DND-41 (cell line): ENCODE measurements around the gene GP9.

Experiments used
- EZH2 ChIP-seq: IDR thresholded peaks from 3 replicates; pipeline ENCODE4 v1.6.1; 2012; ENCODE audit warnings: borderline replicate concordance, low read depth, mild to moderate bottlenecking, moderate library complexity, low read length, inconsistent platforms; ENCODE audit not compliant: severe bottlenecking
- TF ChIP-seq, protein P1 (sequence below): IDR thresholded peaks from 2 replicates; pipeline ENCODE4 v1.5.1; 2012; ENCODE audit warnings: borderline replicate concordance, low read length, moderate library complexity, mild to moderate bottlenecking; ENCODE audit not compliant: poor library complexity, severe bottlenecking; ENCODE audit errors: extremely low read depth

GRCh38 chr3:129027544-129027880 is 33.1 kb upstream of the GP9 start:
- TF ChIP-seq EZH2, result no peak
- TF ChIP-seq, protein P1, sequence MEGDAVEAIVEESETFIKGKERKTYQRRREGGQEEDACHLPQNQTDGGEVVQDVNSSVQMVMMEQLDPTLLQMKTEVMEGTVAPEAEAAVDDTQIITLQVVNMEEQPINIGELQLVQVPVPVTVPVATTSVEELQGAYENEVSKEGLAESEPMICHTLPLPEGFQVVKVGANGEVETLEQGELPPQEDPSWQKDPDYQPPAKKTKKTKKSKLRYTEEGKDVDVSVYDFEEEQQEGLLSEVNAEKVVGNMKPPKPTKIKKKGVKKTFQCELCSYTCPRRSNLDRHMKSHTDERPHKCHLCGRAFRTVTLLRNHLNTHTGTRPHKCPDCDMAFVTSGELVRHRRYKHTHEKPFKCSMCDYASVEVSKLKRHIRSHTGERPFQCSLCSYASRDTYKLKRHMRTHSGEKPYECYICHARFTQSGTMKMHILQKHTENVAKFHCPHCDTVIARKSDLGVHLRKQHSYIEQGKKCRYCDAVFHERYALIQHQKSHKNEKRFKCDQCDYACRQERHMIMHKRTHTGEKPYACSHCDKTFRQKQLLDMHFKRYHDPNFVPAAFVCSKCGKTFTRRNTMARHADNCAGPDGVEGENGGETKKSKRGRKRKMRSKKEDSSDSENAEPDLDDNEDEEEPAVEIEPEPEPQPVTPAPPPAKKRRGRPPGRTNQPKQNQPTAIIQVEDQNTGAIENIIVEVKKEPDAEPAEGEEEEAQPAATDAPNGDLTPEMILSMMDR, result no peak
